Lung (tissue), 12 donors: ENCODE measurements around the gene FAM180B. TPM values are rescaled to one million over a fixed set of nuclear protein-coding genes. Genes with fewer than 3 reads are reported as not detected.
A peak's percentile ranks its signal among the peaks of the same experiment; 100 is the strongest.

Experiments
- ATAC-seq: fragments of 200-7000 bp; cut with Tn5 transposase; one replicate; pipeline ENCODE4 v1.9.1; 2020; ENCODE audit warnings: moderate number of reproducible peaks; ENCODE audit not compliant: insufficient read depth, low FRiP score
- DNase-seq, 3 donors: peaks; one replicate each; pipeline ENCODE4 v3.0.0-alpha.2; 2013 to 2017
- H3K27ac ChIP-seq, 2 donors: one replicate each; pipeline ENCODE4 v1.5.1; 2013; ENCODE audit warnings: mild to moderate bottlenecking in 2 of 2, moderate library complexity in 2 of 2, control low read depth in 1 of 2, inconsistent platforms in 1 of 2, low read depth in 1 of 2, low read length in 1 of 2
- H3K27me3 ChIP-seq, 3 donors: one replicate each; pipeline ENCODE4 v1.5.1; 2013; ENCODE audit warnings: low read length in 2 of 3; ENCODE audit not compliant: control insufficient read depth in 3 of 3, insufficient read depth in 3 of 3
- H3K36me3 ChIP-seq, 4 donors: one replicate each; pipeline ENCODE4 v1.5.1; 2013; ENCODE audit warnings: low read length in 4 of 4, mild to moderate bottlenecking in 1 of 4, moderate library complexity in 1 of 4; ENCODE audit not compliant: control insufficient read depth in 4 of 4, insufficient read depth in 4 of 4
- H3K4me1 ChIP-seq, 5 donors: one replicate each; pipeline ENCODE4 v1.5.1; 2013; ENCODE audit warnings: low read length in 5 of 5, mild to moderate bottlenecking in 2 of 5, moderate library complexity in 1 of 5; ENCODE audit not compliant: control insufficient read depth in 5 of 5, insufficient read depth in 5 of 5
- H3K4me3 ChIP-seq: one replicate; pipeline ENCODE4 v1.5.1; 2013; ENCODE audit warnings: mild to moderate bottlenecking, control low read depth, moderate library complexity
- H3K9ac ChIP-seq, 2 donors: one replicate each; pipeline ENCODE4 v1.5.1; 2013; ENCODE audit warnings: low read length in 2 of 2, control low read depth in 1 of 2; ENCODE audit not compliant: insufficient read depth in 1 of 2
- H3K9me3 ChIP-seq, 4 donors: one replicate each; pipeline ENCODE4 v1.5.1; 2013; ENCODE audit warnings: low read length in 3 of 4, mild to moderate bottlenecking in 1 of 4, moderate library complexity in 1 of 4; ENCODE audit not compliant: control insufficient read depth in 4 of 4, insufficient read depth in 3 of 4
- WGBS, 2 donors: extraction: QIAGEN DNeasy Blood & Tissue Kit; methylation state at CpG; one replicate each; pipeline ENCODE4 v1.1.7; 2013; 5-methylcytosine and 5-hydroxymethylcytosine counted together
- polyA plus RNA-seq, 2 donors: library from polyadenylated mRNA; stranded (reverse); fragments of 200-250 nt; gene quantifications; one replicate each; pipeline ENCODE4 v1.2.1, GENCODE V29; 2013
- total RNA-seq, 2 donors: library from RNA; depleted of rRNA in 1 of 2; stranded (reverse); fragments of >200 nt in 1 of 2; gene quantifications; one replicate each; pipeline ENCODE4 v1.2.1, GENCODE V29; 2014 to 2021
- TF ChIP-seq, protein P1 (sequence below): IDR thresholded peaks from 2 replicates; pipeline ENCODE4 v1.5.1; 2012; ENCODE audit warnings: mild to moderate bottlenecking; ENCODE audit errors: control extremely low read depth, extremely low read depth
- donor health status: control.
- donor health status: control.
- donor health status: Bipolar disorder and iron deficiency.
- donor health status: healthy.
- donor health status: DM: yes; HTN: yes; CAD: no.

Gene FAM180B
- total and polyA plus RNA-seq, 4 donors = 0.05 to 0.34 (median 0.10) TPM; not detected in 1

DNA sequence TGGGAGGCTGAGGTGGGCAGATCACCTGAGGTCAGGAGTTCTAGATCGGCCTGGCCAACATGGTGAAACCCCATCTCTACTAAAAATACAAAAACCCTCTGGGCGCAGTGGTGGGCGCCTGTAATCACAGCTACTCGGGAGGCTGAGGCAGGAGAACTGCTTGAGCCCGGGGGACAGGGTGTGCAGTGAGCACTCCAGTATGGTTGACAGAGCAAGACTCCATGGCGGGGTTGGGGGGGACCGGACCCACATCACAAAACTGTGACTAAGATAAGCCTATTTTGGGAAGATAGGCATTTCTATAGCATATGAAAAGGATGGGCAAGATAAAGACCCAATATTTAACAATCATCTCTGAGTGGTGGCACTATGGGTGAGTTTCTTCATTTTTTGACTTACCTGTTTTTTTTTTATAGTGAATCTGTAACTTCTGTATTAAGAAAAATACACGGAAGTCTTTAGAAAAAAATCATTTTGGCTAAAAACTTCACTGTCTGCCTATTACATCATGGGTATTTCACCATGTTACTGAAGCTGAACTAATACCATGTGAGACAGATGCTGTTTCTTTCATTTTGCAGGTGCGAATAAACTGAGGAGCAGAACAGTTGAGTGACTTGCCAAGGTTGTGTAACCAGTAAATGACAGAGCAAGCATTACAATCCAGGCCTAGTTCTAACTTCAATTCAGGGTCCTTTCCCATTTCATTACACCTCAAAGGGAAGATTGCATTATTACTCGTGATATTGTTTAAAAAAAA is 36.0 kb upstream of the FAM180B start:
- peak overlapping the region in 1 of 2 donors; percentile 24 for H3K27ac ChIP-seq
- ATAC-seq = no peak
- H3K4me1 ChIP-seq = peaks cover 0 to 26% (median 6%) of the 10 kb centered on the region in 5 donors
- H3K4me3 ChIP-seq = no peak overlapping the region
- H3K9ac ChIP-seq = no peak overlapping the region
- DNase-seq = no peak
- TF ChIP-seq, protein P1, sequence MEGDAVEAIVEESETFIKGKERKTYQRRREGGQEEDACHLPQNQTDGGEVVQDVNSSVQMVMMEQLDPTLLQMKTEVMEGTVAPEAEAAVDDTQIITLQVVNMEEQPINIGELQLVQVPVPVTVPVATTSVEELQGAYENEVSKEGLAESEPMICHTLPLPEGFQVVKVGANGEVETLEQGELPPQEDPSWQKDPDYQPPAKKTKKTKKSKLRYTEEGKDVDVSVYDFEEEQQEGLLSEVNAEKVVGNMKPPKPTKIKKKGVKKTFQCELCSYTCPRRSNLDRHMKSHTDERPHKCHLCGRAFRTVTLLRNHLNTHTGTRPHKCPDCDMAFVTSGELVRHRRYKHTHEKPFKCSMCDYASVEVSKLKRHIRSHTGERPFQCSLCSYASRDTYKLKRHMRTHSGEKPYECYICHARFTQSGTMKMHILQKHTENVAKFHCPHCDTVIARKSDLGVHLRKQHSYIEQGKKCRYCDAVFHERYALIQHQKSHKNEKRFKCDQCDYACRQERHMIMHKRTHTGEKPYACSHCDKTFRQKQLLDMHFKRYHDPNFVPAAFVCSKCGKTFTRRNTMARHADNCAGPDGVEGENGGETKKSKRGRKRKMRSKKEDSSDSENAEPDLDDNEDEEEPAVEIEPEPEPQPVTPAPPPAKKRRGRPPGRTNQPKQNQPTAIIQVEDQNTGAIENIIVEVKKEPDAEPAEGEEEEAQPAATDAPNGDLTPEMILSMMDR = no peak
- H3K27me3 ChIP-seq = no peaks in the 10 kb centered on the region
- 62 to 81% methylated on average over 10 of the region's 10 CpGs for WGBS, 2 donors
- no peaks in the 10 kb centered on the region for H3K9me3 ChIP-seq
- H3K36me3 ChIP-seq = peaks cover 0 to 3% (median 0%) of the 10 kb centered on the region in 4 donors

DNA sequence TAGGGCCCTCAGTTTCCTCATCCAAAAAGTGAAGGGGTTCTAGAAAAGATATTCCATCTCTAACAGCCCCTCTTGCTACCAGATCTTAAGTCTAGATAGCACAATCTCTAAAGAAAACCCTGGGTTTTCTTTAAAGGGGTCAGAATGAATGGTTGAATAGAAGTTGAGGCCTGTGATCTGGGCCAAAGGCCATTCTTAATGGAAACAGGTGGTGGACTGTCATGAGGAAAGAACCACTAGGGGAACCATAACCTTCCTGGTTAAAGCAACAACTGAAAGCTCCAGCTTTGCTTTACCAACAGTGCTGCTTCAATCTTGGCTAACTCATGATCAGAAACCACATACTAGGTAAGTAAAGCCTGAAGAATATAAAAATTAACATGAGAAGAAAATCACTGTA is 35.4 kb upstream of the FAM180B start:
- H3K9ac ChIP-seq = no peak overlapping the region
- H3K27me3 ChIP-seq = no peaks in the 10 kb centered on the region
- no peak overlapping the region for H3K4me3 ChIP-seq
- H3K36me3 ChIP-seq = peaks cover 0 to 2% (median 0%) of the 10 kb centered on the region in 4 donors
- TF ChIP-seq, protein P1 = no peak
- ATAC-seq = no peak
- peak overlapping the region; percentile 24 to 67 for H3K27ac ChIP-seq
- peaks cover 0 to 26% (median 6%) of the 10 kb centered on the region in 5 donors for H3K4me1 ChIP-seq
- DNase-seq = no peak
- no peaks in the 10 kb centered on the region for H3K9me3 ChIP-seq

DNA sequence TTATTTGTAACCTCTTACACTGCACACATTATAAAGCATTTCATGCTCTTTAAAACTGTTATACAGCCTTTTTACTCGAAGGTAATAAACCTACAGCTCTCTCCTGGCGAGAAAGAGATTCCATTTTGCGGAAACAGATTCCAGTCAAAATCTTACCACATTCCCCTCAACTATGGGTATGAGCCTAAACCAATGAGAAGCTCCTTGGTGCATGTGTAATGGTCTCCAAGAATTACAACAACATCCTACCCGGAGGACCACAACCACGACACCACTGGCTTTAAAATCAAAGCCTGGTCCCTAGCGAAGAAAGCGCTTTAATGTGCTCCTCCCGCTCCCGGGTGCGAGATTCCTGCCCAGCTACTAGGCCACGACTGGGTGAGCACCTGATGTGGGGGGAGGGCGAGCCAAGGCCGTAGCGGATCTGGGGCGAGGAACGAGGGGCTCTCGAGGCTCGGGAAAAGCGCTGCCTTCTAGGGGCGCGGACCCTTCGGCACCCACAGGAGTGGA is 34.4 kb upstream of the FAM180B start:
- Histone ChIP-seq H3K36me3 (peaks cover 0 to 2% (median 0%) of the 10 kb centered on the region in 4 donors), H3K27me3 (no peaks in the 10 kb centered on the region), H3K9ac (peak overlapping the region; percentile 65 to 95), H3K4me1 (peaks cover 0 to 26% (median 6%) of the 10 kb centered on the region in 5 donors), H3K4me3 (peak overlapping the region; percentile 96), H3K27ac (peak overlapping the region; percentile 93 to 98), H3K9me3 (no peaks in the 10 kb centered on the region)
- WGBS, 2 donors = 1 to 3% methylated on average over 22 of the region's 22 CpGs
- ATAC-seq = peak; percentile 1
- TF ChIP-seq, protein P1 = no peak
- DNase-seq = peak; percentile 34 to 56 (median 35)
